Activated naive CD4-positive, alpha-beta T cell treated with Interleukin-2 at 50 U/mL for 16 hours (primary cell): ENCODE measurements around the gene DMXL1.
A peak's percentile ranks its signal among the peaks of the same experiment; 100 is the strongest.

Source experiments
- DNase-seq: peaks from one replicate; pipeline ENCODE4 v3.0.0-alpha.2; 2020

Gene DMXL1

DNA sequence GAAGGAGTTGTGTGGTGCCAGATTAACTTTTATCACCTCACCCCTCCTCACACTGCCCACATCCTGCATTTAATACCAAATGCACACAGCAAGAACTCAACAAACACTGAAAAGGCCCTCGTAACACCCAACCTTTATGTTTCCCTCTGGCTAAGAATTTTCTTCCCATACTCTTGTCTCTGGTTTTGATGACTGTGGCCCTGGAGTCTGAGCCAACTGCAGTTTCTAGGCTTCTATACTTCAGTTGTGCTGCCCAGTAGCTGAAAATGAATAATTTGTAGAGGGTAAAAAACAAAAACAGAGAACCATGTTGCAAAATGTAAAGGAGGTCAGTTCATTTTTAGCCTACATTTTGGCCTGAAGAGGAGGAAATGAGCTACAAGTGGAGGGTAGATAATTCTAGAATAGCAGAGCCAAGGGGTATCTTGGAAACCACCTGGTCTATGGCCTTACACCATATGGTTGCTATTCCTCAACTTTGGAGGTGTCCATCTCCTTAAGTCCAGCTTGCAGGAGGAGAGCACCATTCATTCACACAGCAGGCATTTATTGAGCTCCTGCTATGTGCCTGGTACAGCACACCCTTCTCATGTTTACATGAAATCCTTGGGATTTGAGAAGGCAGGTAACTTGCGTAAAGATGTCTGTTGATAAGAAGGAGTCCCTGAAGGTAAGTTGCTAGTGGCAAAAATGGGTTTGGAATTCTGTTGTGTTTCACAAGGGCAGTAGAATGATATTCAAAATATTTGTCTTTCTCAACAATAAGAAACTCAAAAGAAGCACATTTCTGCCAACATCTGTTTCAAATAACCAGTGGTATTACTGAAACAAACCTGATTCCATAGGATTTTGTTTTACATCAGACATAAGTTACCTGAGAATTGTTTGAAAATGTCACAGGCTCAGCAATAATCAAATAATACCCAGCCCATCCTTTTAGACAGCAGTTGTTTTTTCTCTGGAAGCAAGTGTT is 201.2 kb downstream of the DMXL1 start:
- no peak for DNase-seq

DNA sequence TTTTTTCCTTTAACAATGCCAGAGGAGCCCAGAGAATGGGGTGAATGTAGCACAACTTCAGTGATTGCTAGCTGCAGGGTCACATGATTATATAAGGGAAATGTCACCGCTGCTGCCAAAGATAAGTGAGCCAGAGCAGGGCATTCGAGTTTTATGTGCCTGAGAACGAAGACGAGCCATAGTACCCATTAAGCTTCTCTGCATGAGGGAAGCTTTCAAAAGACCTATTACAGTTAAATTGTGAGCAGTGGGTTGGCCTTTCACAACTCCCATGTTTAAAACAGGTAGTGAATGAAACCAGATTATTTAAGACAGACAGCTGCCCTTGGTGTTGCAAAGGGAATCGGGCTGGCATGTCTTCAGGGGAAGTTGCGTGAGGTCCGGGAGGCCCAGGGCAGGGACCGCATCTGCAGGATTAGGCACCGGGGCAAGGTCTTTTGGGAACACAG is 202.5 kb downstream of the DMXL1 start:
- no peak for DNase-seq

DNA sequence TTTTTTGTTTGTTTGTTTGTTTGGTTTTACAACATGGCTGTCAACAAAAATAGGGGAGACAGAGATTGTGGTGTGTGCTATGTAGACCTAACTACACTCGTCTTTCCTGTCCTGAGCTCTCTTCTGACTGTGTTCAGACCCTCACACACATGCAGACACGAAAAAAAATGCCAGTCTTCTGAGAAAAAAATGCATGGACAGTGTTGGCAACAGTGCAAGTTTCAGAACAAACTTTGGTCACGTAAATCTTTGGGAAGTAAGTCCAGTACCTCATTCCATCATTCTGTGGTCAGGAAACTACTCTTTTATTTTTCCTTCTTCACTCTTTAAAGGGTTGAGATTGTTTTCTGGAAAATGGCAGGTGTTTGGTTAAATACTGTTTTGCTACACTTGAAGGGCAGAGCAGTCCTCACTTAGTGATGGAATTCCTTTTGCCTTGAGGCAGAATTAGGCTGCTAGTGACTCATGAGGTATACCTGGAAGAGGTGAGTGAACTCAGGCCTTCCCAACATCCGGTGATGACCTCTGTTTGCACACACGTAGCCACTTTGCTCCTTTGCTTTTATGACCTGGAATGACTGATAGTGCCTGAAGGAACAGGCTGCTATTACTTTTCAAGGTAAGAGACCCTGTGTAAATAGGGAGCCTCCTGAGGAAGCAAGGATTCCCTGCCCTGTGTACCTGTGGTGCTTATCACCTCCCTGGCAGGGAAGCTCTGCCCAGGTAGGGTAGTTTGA is 203.3 kb downstream of the DMXL1 start:
- no peak for DNase-seq

DNA sequence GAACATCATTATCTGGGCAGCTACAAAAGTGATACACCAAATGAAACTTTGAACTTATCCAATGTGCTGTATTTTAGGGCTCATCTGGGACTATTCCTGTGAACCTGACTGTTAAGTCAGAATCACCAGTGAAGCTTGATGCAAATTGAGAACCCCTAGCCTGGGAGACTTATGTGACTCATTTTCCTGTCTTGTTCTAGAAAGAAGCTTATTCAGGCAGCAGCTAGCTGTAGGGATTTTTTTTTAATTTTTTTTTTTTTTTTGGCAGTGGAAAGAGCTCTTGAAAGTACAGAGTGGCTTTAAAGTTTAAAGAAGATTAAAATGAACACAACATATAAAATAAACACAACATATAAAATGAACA is 203.9 kb downstream of the DMXL1 start:
- no peak for DNase-seq

DNA sequence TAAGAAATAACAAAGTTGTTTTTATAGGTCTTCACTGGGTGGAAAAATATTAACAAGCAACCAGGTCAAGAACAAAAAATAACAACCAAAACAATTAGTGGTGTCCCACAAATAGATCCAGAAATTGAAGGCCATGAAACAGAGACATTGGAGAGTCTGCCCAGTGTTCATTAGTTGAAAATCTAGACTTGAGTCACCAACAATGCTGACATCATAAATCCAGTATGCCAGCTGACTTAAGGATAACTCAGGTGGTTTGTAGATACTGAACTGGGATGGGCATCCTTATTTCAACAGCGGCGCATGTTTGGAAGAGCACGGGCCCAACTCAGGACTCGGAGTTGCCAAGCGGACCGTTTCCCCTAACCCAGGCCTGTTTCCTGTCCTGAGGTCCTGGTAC is 204.3 kb downstream of the DMXL1 start:
- DNase-seq: no peak

DNA sequence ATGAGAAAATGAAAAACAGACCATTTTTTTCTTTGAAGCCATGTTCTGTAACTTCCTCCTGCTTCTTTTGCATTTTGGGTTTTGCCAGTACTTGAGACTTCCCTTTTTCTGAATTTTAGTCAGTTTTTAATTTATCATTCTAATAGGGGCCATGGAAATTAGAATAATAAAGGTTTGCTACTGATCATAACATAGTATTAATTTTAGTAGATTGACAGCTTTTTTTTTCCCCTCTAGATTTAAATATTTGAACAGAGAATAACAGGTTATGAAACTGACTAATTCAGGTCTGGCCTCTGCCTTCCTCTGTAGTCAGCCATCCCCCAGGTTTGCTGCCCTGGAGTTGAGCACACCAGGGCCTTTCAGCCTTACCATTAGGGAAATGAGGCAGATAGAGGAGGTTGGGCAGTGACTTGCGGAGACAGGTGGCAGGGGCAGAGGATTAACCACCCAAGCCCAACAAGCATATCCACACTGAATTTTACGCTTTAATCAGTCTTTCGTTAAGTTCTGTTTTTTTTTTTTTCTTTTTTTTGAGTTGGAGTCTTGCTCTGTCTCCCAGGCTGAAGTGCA is 204.8 kb downstream of the DMXL1 start:
- peak; percentile 58 for DNase-seq

DNA sequence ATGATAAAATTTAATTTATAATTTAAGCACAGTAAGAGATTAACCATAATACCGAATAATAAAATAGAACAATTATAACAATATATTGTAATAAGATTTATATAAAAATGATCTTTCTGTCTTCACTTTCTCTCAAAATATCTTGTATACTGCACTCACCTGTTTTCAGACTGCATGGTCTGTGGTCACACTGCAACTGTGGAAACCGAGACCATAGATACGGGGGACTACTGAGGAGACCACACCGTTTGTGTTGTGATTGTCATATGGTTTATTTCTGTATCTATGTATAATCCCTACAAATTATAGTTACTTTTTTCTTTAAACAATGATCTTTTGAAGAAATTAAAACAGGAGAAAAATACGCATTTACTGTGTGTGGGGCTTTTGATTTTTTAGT is 206.1 kb downstream of the DMXL1 start:
- no peak for DNase-seq

DNA sequence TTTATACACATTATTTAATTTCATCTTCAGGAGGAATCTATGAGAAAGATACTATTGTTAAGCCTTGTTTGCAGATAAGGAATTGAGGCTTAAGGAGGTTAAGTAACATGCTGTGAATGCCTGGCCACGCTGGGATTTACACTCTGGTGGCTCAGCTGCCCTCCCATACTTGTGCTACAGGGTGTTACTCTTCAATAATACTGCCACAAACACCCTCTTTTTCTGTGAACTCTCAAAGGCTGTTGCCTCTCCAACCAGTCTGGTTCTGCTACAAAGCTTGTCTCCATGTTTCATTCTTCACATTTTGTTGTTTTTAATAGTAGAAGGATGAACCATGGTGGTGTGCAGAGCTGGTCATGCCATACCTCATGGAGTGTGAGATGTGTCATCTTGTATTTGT is 208.2 kb downstream of the DMXL1 start:
- no peak for DNase-seq

DNA sequence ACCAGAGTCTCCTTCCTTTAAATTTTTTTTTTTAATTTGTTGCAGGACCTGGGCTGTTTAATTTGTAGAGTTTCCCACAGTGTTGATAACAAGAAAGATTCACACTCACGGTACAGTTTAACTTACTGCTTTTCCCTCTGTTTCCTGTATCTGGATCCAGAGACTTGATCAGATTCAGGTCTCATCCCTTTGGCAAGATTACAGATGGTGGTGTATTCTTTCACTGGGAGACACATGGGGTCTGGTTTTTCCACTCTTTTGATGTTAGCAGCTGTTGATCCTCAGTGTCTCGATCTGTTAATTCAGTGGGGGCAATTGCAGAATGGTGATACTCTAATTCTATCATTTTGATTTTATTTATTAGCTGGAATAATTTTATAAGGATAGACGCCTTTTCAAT is 209.5 kb downstream of the DMXL1 start:
- DNase-seq: no peak

DNA sequence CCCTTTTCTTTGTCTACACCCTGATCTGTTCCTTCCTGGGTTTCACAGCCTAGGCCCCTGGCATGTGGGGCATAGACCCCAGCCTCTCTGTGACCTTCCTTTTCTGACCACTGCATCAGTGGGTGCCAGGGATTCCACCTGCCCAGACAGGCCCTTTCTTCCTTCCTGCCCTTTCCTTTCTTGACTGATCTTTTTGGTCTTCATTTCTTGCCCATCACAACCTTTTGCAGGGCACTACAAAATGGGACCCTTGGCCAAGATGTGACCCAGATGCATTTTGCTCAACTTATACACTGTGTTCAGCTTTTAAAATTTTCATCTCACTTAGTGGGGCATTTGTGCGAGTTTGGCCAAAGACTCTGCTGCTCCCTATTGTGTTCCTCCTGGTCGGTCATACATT is 211.7 kb downstream of the DMXL1 start:
- DNase-seq: no peak

DNA sequence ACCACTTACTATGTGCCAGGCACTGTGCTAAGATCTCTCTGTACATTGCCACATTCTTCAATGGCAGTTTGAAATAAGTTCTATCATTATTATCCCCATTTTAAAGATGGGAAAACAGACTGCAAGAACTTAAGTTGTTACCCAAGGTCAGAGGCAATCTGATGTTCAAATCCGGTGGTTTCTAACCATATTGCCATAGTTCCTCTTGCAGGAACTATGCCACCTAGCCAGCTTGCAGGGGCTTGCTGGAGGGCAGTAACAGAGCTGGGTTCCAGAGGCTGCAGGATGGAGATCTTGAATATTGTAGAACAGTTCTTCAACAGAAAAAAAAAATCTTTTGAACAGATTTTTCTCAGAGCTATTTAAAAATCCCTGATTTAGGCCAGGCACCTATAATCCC is 213.1 kb downstream of the DMXL1 start:
- DNase-seq: no peak

DNA sequence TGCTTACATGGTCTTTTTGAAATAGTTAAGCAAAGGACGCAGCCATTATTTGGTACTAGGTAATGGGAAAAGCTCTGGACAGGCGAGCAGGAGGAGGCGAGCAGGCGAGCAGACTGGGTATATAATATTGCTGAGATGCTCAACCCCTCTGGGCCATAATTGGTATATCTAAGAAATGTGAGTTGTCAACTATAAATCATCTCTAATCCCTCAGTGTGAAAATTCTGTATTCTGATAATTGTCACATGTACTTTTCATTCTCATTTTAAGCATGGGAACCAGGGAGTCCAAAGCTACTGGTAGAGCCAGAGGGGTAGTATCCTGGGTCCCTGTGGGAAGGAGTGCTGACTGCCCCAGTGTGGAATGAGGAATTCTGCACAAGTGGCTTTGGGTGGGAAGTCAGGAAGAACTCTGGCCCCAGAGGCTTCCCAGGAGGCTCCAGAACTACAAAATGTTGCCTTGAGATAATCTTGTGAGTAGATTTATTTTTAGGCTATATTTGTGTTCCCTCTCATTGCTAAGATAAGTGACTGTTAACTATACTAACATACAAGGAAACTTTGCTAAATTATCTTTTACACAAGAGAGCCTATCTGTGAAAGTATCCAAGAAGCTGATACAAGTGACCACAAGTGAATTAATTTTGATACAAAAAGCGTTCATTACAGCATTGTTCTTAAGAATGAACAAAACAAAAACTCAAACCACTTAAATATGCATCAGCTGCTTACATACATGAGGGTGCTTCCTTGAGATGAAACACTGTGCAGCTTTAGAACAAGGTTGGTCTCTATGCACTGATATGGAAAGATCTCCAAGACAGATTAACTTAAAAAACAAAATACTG is 214.4 kb downstream of the DMXL1 start:
- DNase-seq: no peak

DNA sequence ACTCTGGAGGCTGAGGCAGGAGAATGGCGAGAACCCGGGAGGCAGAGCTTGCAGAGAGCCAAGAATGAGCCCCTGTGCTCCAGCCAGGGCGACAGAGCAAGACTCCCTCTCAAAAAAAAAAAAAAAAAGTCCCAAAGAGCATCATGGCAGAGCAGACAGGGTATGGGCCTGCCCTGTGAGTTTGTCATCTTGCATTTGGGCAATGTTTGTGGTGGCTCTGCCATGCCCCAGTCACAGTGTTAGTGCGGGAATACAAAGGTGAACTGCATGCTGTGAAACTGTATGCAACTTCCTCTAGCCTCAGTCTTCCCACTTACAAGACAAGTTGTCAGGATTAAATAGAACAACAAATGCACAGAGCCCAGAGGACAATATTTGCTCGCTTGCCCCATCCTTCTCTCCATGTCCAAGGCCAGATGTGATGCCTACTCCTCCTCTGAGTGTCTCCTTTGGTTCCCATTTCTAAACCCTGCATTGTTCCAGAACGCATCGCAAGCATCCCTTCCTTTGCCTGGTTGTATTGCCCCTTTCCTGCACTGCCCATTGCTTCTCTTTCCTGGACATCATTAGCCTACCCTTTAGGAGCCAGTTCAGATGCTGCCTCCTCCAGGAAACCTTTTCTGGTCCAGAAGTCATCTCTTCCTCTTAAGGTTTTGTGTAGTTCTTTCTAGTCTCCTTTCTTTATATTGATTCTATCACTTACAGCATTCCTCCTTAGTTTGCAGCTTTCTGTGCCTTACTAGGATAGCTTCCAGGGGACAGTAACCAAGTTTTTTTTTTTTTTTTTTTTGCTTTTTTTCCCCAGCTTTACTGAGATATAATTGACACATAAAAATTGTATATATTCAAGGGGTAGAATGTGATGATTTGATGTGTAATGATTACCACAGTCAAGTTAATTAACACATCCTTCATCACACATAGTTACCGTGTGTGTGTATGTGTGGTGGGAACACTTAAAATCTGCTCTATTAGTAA is 215.9 kb downstream of the DMXL1 start:
- no peak for DNase-seq

DNA sequence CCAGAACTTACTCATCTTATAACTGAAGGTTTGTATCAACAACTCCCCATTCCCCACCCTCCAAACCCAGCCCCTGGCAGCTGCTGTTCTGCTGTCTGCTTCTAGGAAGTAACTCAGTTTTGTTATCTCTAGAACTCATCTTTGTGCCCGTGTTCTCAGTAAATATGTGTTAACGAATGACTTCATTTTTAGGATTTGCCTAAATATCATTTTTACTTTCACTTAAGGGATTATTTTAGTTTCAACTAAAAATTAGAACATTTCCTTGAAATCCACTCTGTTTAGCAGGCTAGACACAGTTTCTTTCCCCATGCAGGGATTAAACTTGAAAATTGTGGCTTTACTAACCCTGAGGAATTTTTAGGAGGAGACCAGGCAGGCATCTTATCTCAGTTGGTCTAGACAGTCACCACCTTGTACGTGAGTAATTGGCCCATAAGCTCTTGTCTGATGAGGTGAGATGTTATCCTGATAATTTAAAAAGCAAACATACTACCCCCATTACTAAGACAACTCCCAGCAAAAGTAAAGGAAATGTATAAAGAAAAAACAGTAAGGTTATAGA is 216.7 kb downstream of the DMXL1 start:
- DNase-seq: peak; percentile 57

DNA sequence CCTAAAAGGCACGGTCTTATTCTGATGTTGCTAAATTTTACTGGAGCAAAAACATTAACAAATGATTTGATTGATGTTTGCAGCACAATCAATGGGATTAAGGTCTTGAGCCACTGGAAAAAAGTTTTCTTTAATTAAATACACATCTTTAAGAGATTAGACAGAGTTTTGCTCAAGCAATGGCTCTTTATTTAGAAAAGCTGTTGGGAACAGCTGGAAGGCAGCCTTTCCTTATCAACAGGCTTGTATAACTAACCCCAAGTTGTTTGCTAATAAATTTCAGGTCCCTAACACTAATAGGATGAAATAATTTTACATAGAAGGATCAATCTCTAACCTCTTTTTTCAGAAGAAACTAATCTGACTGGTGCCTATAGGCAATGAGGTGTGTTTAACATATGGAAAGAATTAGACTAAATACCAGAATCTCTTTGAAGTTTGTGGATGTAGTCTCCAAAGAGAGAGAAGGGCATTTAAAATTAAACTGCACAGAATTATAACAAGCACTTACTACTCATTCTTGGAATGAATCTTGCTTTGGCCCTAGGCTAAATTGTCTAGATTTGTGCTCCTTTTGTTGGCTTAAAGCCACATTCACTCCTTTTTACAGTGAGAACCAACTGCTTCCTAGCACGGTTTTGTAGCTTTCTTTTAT is 217.6 kb downstream of the DMXL1 start:
- DNase-seq: no peak

DNA sequence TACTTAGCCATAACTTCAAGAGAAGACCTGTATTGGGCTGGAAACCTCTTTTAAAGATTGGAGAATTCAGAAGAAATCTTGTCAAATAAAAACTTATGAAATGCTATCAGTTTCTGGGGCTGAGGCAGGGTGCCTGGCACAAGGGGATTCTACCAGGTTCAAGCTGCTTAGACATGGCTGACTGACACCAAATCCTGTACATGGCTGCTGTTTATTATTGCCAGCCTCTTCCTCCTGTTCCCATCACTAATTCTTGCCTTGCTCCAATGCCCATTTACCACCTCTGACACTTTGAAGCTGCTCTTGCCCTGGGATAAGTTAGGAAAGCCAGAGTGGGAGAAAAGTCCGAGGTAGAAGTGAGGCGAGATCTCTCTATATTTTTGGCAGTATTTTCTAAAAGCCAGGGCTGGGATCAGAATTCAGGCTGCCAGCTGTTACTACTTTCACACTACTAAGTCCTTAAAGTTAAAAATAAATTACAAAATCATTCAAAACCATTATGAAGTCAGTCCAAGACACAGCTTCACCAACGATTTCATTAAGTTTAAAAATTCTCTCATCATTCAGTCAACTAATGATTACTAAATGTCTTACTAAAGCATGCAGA is 218.7 kb downstream of the DMXL1 start:
- DNase-seq: no peak

DNA sequence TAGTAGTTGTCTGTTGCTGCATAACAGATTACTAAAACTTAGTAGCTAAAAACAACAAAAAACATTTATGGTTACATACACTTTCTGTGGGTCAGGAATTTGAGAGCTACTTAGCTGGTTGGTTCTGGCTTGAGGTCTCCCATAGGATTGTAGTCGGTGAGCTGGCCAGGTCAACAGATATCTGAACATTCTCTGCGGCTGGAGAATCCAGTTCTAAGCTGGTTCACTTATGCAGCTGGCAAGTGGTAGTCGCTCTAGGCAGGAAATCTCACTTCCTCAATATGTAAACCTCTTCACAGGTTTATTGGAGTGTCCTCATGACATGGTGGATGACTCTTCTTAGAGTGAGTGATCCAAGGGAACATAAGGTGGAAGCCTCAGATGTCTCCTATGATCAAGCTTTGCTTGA is 219.3 kb downstream of the DMXL1 start:
- DNase-seq: no peak

DNA sequence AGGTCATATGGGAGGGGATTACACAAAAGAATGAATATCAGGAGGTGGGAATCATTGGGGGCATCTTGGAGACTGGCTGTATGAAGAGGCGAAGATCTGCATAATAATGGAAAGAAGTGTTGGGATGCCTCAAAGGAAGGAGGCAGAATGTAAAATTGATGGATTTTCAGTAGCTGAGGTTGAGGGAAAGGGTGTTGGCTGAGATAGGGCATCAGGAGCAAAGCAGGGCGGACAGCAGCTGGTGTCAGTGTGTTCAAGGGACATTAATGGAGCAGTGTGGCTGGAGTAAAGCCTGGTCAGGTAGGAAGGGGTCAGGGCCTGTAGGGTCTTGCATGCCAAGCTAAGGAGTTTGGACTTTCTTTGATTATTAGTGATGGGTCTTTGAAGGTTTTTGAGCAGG is 219.7 kb downstream of the DMXL1 start:
- DNase-seq: no peak

DNA sequence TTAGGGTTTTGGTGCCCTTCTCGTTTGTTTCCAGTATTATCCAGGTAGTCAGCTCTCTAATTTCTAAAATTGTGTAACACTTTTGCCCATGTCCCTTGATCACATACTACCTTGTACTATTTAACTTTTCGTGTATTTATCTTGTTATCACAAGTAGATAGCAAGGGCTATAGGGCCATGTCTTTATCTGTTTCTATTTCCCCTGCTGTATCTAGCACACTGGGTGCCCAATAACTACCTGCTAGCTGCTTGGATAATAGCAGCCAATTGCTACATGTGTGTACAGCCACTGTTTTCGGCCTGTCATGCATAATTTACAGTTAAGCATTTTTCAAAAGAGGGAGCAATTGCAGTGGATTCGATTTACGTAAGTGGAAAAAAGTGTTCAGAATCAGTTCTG is 220.2 kb downstream of the DMXL1 start:
- DNase-seq: no peak

DNA sequence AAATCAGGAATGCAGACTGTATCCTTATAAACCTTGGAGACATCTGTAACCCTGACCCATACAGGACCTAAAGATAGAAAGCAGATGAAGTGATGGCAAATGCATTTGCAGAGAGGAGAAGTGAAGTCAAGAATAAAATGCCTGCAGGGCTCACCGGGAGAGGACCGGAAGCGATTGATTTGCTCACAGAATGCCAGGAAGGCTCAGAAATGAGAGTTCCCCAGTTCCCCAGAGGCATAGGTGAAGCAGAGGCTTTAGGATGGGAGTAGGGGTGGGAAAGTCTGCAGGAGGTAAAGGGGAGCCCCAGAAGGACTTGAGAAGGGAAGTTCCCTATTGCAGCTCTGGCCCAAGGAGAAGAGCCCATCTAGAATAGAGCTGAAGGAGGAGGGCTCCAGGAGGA is 221.0 kb downstream of the DMXL1 start:
- DNase-seq: no peak
